ENCODE results near the gene CAMK2A. TPM values are rescaled to one million over a fixed set of nuclear protein-coding genes. Genes with fewer than 3 reads are reported as not detected.

The CAMK2A gene
- total RNA-seq, 3 donors from 2014 or later (not counting 1 experiment from before 2014, with no cell fraction given), result 0.38 TPM; not detected in 2

DNA sequence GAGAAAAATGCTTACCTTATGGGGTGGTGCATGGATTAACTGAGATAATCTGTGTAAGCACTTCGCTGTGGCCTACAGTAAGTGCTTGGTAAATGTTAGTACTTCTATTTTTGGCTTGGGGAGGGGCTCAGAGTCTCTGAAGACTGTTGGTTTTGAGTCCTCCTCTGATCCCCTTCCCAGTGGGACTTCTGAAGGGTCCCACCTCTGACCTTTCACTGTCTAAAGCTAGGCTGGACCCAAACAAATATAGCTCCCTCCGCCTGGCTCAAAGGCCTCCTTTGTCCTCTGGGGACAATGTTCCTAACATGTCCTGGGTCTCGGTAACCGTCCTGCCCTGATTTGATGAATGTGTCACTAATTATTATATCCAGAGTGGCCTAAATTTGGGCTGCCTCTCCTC, 34.8 kb downstream of the CAMK2A start:
- intact Hi-C loops (cut with micrococcal nuclease), result no loop called here
- Histone ChIP-seq H3K27me3 (ENCODE audit: control insufficient read depth, insufficient read depth, low read length) (no peaks in the 10 kb centered on the region), H3K27ac (ENCODE audit: low read length) (no peak overlapping the region), H3K9me3 (ENCODE audit: control insufficient read depth, insufficient read depth, low read length) (no peaks in the 10 kb centered on the region), H3K36me3 (ENCODE audit: control insufficient read depth, insufficient read depth, low read length) (no peaks in the 10 kb centered on the region), H3K4me3 (ENCODE audit: low read length) (no peak overlapping the region), H3K4me1 (ENCODE audit: control insufficient read depth, insufficient read depth, low read length) (no peaks in the 10 kb centered on the region)
- Mint-ChIP-seq H3K27me3 (ENCODE audit: low read depth in 2 of 2) (no peaks in the 10 kb centered on the region), H3K4me1 (no peaks in the 10 kb centered on the region), H3K4me3 (no peak overlapping the region), H3K27ac (no peak overlapping the region), H3K36me3 (no peaks in the 10 kb centered on the region), H3K9me3 (no peaks in the 10 kb centered on the region)
- WGBS (ENCODE audit: insufficient coverage), result 91% methylated on average over 4 of the region's 4 CpGs
- DNase-seq (no peak), ATAC-seq (no peak)
- TF ChIP-seq, protein P1, sequence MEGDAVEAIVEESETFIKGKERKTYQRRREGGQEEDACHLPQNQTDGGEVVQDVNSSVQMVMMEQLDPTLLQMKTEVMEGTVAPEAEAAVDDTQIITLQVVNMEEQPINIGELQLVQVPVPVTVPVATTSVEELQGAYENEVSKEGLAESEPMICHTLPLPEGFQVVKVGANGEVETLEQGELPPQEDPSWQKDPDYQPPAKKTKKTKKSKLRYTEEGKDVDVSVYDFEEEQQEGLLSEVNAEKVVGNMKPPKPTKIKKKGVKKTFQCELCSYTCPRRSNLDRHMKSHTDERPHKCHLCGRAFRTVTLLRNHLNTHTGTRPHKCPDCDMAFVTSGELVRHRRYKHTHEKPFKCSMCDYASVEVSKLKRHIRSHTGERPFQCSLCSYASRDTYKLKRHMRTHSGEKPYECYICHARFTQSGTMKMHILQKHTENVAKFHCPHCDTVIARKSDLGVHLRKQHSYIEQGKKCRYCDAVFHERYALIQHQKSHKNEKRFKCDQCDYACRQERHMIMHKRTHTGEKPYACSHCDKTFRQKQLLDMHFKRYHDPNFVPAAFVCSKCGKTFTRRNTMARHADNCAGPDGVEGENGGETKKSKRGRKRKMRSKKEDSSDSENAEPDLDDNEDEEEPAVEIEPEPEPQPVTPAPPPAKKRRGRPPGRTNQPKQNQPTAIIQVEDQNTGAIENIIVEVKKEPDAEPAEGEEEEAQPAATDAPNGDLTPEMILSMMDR (IDR thresholded peaks at IDR 0.05), result no peak

DNA sequence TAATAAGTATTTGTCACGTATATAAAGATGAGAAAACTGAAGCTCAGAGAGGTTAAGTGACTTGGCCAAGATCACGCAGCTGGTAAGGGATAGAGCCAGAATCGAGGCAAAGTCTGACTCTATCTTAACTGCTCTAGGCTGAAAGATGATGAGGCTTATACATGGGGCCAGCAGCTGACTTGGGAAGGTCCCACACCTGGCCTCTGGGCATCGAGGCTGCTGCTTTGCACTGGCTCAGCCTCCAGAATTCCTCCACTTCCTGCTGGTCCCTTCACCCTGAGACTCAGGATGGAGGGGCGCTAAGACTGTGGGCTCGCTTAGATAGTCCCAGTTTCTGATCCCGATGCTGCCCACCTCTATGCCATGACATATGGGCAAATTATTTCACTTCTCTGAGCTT, 35.2 kb downstream of the CAMK2A start:
- TF ChIP-seq, protein P1 (IDR thresholded peaks at IDR 0.05), result no peak
- H3K4me1 Mint-ChIP-seq, result no peaks in the 10 kb centered on the region
- H3K4me3 Mint-ChIP-seq, result no peak overlapping the region
- H3K27ac ChIP-seq (ENCODE audit: low read length), result no peak overlapping the region
- intact Hi-C loops (cut with micrococcal nuclease), result no loop called here
- no peaks in the 10 kb centered on the region for H3K9me3 ChIP-seq (ENCODE audit: control insufficient read depth, insufficient read depth, low read length)
- no peaks in the 10 kb centered on the region for H3K4me1 ChIP-seq (ENCODE audit: control insufficient read depth, insufficient read depth, low read length)
- 85% methylated on average over 7 of the region's 7 CpGs for WGBS (ENCODE audit: insufficient coverage)
- no peaks in the 10 kb centered on the region for H3K9me3 Mint-ChIP-seq
- no peak for DNase-seq
- ATAC-seq, result no peak
- H3K4me3 ChIP-seq (ENCODE audit: low read length), result no peak overlapping the region
- H3K36me3 Mint-ChIP-seq, result no peaks in the 10 kb centered on the region
- no peaks in the 10 kb centered on the region for H3K36me3 ChIP-seq (ENCODE audit: control insufficient read depth, insufficient read depth, low read length)
- H3K27me3 Mint-ChIP-seq (ENCODE audit: low read depth in 2 of 2), result no peaks in the 10 kb centered on the region
- H3K27ac Mint-ChIP-seq, result no peak overlapping the region
- no peaks in the 10 kb centered on the region for H3K27me3 ChIP-seq (ENCODE audit: control insufficient read depth, insufficient read depth, low read length)

DNA sequence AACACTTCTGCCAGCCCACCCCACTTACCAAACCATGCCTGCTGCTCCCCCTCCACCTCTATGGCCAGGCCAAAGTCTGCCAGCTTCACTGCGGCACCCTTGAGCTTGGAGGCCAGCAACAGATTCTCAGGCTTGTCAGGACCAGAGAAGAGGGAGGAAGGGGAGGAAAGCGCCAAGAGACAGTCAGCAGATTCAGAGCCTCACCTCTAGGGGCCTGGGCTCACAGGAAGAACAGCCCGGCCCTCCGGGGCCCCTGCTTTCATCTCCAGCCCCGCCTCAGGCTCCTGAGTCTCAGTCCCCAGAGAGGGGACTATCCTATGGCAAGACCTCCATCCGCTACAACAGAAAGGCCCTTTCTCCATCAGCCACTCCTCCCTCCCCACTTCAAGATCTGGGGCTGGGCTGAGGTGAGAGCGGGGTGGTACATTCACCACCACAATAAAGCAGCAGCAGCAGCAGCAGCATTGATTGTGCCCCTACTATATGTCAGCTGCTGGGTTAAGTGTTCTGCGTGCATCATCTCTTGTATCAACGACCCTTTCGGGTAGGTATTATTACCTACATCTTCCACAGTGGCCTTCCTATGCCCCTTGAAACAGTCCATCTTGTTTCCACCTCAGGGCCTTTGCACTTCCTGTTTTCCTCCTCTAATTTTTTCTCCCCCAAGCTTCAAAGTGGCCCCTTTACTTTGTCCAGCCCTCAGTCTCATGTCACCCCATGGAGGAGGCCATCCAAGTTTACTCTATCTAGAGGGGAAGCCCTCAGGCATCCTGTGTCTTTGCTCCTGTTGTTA, 36.0 kb downstream of the CAMK2A start:
- H3K36me3 ChIP-seq (ENCODE audit: control insufficient read depth, insufficient read depth, low read length), result no peaks in the 10 kb centered on the region
- H3K4me3 ChIP-seq (ENCODE audit: low read length), result no peak overlapping the region
- Mint-ChIP-seq H3K4me1 (no peaks in the 10 kb centered on the region), H3K27me3 (ENCODE audit: low read depth in 2 of 2) (no peaks in the 10 kb centered on the region), H3K27ac (no peak overlapping the region), H3K9me3 (no peaks in the 10 kb centered on the region), H3K36me3 (no peaks in the 10 kb centered on the region), H3K4me3 (no peak overlapping the region)
- no peaks in the 10 kb centered on the region for H3K9me3 ChIP-seq (ENCODE audit: control insufficient read depth, insufficient read depth, low read length)
- ATAC-seq, result no peak
- intact Hi-C loops (cut with micrococcal nuclease), result no loop called here
- 77% methylated on average over 10 of the region's 10 CpGs for WGBS (ENCODE audit: insufficient coverage)
- H3K27ac ChIP-seq (ENCODE audit: low read length), result no peak overlapping the region
- TF ChIP-seq, protein P1 (IDR thresholded peaks at IDR 0.05), result no peak
- DNase-seq, result no peak
- no peaks in the 10 kb centered on the region for H3K4me1 ChIP-seq (ENCODE audit: control insufficient read depth, insufficient read depth, low read length)
- H3K27me3 ChIP-seq (ENCODE audit: control insufficient read depth, insufficient read depth, low read length), result no peaks in the 10 kb centered on the region

DNA sequence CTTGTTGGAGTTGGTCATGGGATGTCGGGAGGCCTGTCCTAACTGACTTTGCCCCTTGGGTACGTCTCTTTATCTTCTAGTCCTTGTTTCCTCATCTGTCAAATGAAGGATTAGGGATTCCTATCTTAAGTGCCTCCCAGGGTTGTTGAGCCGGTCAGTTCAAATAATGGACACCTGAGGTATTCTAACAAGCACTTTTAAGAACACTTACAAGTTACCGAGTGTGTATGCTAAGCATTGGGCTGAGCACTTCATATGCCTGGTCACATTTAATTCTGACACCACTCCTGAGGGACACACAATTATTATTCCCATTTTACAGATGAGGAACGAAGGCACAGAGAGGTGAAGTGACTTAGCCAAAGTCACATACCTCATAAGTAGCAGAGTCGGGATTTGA, 37.1 kb downstream of the CAMK2A start:
- Histone ChIP-seq H3K4me3 (ENCODE audit: low read length) (no peak overlapping the region), H3K36me3 (ENCODE audit: control insufficient read depth, insufficient read depth, low read length) (no peaks in the 10 kb centered on the region), H3K4me1 (ENCODE audit: control insufficient read depth, insufficient read depth, low read length) (no peaks in the 10 kb centered on the region), H3K27me3 (ENCODE audit: control insufficient read depth, insufficient read depth, low read length) (no peaks in the 10 kb centered on the region), H3K9me3 (ENCODE audit: control insufficient read depth, insufficient read depth, low read length) (no peaks in the 10 kb centered on the region), H3K27ac (ENCODE audit: low read length) (no peak overlapping the region)
- H3K4me1 Mint-ChIP-seq, result no peaks in the 10 kb centered on the region
- TF ChIP-seq, protein P1 (IDR thresholded peaks at IDR 0.05), result no peak
- 90% methylated on average over 6 of the region's 6 CpGs for WGBS (ENCODE audit: insufficient coverage)
- H3K27me3 Mint-ChIP-seq (ENCODE audit: low read depth in 2 of 2), result no peaks in the 10 kb centered on the region
- H3K9me3 Mint-ChIP-seq, result no peaks in the 10 kb centered on the region
- H3K27ac Mint-ChIP-seq, result no peak overlapping the region
- intact Hi-C loops (cut with micrococcal nuclease), result no loop called here
- ATAC-seq, result no peak
- no peaks in the 10 kb centered on the region for H3K36me3 Mint-ChIP-seq
- no peak overlapping the region for H3K4me3 Mint-ChIP-seq
- DNase-seq, result no peak
